AG04450 (cell line): Measurements from ENCODE around the gene ERCC6L2. TPM values are rescaled to one million over a fixed set of nuclear protein-coding genes. Genes with fewer than 3 reads are reported as not detected.

Source experiments
- CTCF ChIA-PET: fragments of 300-600, 350-600 bp; formaldehyde crosslinking; extraction: SDS; loops from one replicate; lab custom pipeline; 2022; ENCODE audit warnings: antibody characterized with exemption, inconsistent platforms; lab: Charles Lee
- POLR2A ChIA-PET: fragments of 350-600 bp; formaldehyde crosslinking; extraction: SDS; loops from one replicate; lab custom pipeline; 2021; ENCODE audit warnings: antibody characterized with exemption, inconsistent platforms; lab: Yijun Ruan, JAX
- DNase-seq: peaks from one replicate; pipeline ENCODE4 v3.0.0-alpha.2; 2011; ENCODE audit warnings: low read depth, low spot score
- H3K27ac ChIP-seq: one replicate; pipeline ENCODE4 v1.5.1; 2012; ENCODE audit warnings: low read depth, low read length, control low read depth
- H3K27me3 ChIP-seq: one replicate; pipeline ENCODE4 v1.6.0; 2012; ENCODE audit warnings: low read length; ENCODE audit not compliant: control insufficient read depth, insufficient read depth
- H3K4me3 ChIP-seq: 2 replicates; pipeline ENCODE4 v1.5.1; 2011; ENCODE audit warnings: mild to moderate bottlenecking, low read depth, low read length, control low read depth
- H3K9me3 ChIP-seq: 2 replicates; pipeline ENCODE4 v1.5.1; 2012; ENCODE audit warnings: low read length; ENCODE audit not compliant: control insufficient read depth, insufficient read depth
- CTCF ChIP-seq: IDR thresholded peaks from 2 replicates; pipeline ENCODE4 v1.5.1; 2011; ENCODE audit warnings: low read depth, low read length, control low read depth, inconsistent platforms
- polyA plus RNA-seq: library from polyadenylated mRNA; depleted of rRNA; stranded (reverse); fragments of >200 nt; gene quantifications from 2 replicates; pipeline ENCODE4 v1.2.3, GENCODE V29; 2011

The ERCC6L2 gene
- polyA plus RNA-seq, 1 experiment: 39.1 TPM

GRCh38 chr9:95840074-95840473, 35.4 kb upstream of the ERCC6L2 start:
- ChIA-PET CTCF (no interaction called here), POLR2A (interaction anchor here (0.7 kb wide), 1 partner anchor 1689 kb away, joined by 4 read pairs; no protein-coding TSS in a partner anchor)
- Histone ChIP-seq H3K9me3 (no peaks in the 10 kb centered on the region), H3K27ac (no peak overlapping the region), H3K4me3 (no peak overlapping the region), H3K27me3 (no peaks in the 10 kb centered on the region)
- TF ChIP-seq CTCF: no peak
- DNase-seq: no peak

GRCh38 chr9:95841377-95841776, 34.1 kb upstream of the ERCC6L2 start:
- Histone ChIP-seq H3K4me3 (no peak overlapping the region), H3K9me3 (no peaks in the 10 kb centered on the region), H3K27ac (no peak overlapping the region), H3K27me3 (no peaks in the 10 kb centered on the region)
- POLR2A ChIA-PET: no interaction called here
- CTCF ChIA-PET: no interaction called here
- TF ChIP-seq CTCF: no peak
- no peak for DNase-seq

GRCh38 chr9:95845751-95846150, 29.7 kb upstream of the ERCC6L2 start:
- no peak overlapping the region for H3K4me3 ChIP-seq
- CTCF ChIA-PET: no interaction called here
- DNase-seq: no peak
- no peak for TF ChIP-seq CTCF
- H3K27me3 ChIP-seq: no peaks in the 10 kb centered on the region
- no peak overlapping the region for H3K27ac ChIP-seq
- H3K9me3 ChIP-seq: peaks cover 3% of the 10 kb centered on the region; the same call in 1 of the 2 replicates
- POLR2A ChIA-PET: interaction anchor here (0.6 kb wide), 1 partner anchor 348 kb away, joined by 4 read pairs; no protein-coding TSS in a partner anchor

- Histone ChIP-seq H3K9me3 (peaks cover 3% of the 10 kb centered on the region; the same call in 1 of the 2 replicates), H3K4me3 (no peak overlapping the region), H3K27ac (no peak overlapping the region), H3K27me3 (no peaks in the 10 kb centered on the region)
- POLR2A ChIA-PET: no interaction called here
- TF ChIP-seq CTCF: no peak
- CTCF ChIA-PET: no interaction called here
- DNase-seq: no peak
Observed at GRCh38 chr9:95848764-95849163, 26.7 kb upstream of the ERCC6L2 start.

- CTCF ChIA-PET: no interaction called here
- no peak for TF ChIP-seq CTCF
Observed at GRCh38 chr9:95852059-95853032, 23.1 kb upstream of the ERCC6L2 start.

More at GRCh38 chr9:95852059-95853032, 23.1 kb upstream of the ERCC6L2 start:
- DNase-seq: peak; percentile 15
- H3K27me3 ChIP-seq: no peaks in the 10 kb centered on the region
- POLR2A ChIA-PET: interaction anchor here (1.2 kb wide), 1 partner anchor 23 kb away, joined by 3 read pairs; the partner anchor contains the start of gene ERCC6L2
- no peak overlapping the region for H3K4me3 ChIP-seq
- no peak overlapping the region for H3K27ac ChIP-seq
- H3K9me3 ChIP-seq: peaks cover 3% of the 10 kb centered on the region; the same call in 1 of the 2 replicates
